Right kidney (tissue), 1 donor: ENCODE results near the gene DNMT3A.
"Not testable (repeated sequence)": the region's sequence is repeated elsewhere in the genome, so short reads cannot be mapped to it uniquely, and the experiment has no call there.

Source experiments
- DNase-seq: peaks from one replicate; pipeline ENCODE4 v3.0.0-alpha.2; 2016

DNMT3A gene

DNA sequence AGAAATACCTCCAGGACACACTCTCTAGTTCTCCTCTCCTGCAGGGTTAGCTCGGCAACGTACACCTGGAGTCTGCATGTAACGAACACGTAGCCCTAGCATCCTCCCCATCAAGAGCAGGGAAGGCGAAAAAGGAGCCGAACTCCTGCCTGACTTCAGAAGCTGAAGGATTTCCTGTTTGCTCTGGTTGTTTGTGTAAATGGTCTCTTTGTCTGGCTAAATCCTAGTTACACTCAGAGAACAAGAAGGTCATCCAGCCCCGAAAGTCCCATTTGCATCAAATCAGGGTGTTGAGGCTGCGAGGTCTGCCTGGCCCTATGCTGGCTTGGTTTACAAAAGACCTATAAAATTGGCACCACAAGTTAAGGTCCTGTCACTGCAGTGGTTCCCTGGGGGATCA lies 107.0 kb downstream of the DNMT3A start:
- no peak for DNase-seq

GRCh38 chr2:25233916-25234605 lies 107.7 kb downstream of the DNMT3A start:
- no peak for DNase-seq

DNA sequence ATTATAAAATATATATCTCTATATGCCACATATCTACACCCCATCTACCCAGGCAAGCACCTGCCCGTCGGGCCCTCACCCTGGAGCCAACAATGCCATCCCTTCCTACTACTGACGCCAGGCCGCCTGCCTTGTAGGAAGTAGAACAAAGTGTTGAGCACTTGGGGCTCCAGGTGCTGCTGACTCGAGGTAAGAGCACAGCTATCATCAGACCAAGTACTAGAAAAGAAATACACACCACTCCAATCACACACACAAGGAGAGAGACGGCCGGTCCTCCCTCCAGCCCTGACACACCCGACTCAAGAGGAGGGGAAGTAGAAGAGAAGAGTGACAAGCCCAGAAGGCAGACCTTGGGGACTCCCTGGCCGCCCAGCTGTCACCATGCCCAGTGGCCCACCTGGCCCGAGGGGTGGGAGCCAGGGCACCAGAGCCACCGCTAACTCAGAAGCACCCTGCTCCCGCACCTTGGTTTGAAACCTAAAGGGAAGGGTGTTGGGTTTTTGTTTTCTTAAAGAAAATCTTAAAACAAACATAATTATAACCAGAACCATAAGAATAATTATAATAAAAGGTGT lies 109.4 kb downstream of the DNMT3A start:
- no peak for DNase-seq

- DNase-seq, result peak; percentile 27
Measured at GRCh38 chr2:25230948-25231311, 110.8 kb downstream of the DNMT3A start.

GRCh38 chr2:25230198-25230947 lies 111.4 kb downstream of the DNMT3A start:
- peak; percentile 23 for DNase-seq

DNA sequence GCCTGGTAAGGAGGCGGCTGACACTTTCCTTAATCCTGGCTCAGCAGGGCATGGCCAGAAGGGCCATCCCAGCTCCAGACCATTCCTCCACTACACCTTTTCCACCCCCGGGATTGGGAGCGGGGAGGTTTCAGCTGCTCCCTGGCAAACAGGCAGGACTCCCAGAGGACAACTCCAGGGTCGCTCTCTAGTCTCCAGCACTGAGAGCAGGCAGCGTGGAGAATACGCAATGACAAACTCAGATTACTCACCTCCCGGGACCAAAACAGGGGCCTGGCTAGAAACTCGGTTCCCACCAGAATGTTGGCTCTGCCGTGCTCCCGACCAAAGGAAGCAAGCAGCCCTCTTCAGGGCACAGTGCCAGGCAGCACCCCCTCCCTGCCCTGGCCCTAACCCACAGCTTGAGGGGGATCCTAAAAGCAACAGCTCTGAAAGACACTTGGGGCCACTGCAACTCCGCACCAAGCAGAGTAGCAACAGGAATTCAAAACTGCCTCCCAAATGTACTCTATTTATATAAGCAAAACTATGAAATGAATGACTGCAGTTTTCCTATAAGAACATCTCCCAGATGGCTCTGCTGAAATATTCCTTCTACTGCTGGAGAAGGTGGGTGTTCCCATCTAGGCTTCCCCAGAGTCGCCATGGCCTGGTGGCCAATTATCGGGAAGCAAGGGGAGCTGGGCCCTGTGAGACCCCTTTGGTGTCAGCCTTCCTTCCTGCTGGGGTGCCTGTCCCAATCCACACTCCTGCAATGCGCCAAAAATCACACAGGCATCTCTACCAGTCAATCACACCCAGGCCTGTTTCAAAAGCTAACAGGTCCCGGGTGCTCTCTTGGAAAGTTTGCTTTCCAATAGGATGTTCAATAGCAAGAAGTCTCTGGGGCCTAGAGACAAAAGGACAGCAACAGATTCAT lies 112.2 kb downstream of the DNMT3A start:
- DNase-seq, result peak; percentile 39

GRCh38 chr2:25228848-25229278 lies 112.9 kb downstream of the DNMT3A start:
- DNase-seq, result peak; percentile 63

GRCh38 chr2:25227576-25227975 lies 114.1 kb downstream of the DNMT3A start:
- DNase-seq, result no peak

DNA sequence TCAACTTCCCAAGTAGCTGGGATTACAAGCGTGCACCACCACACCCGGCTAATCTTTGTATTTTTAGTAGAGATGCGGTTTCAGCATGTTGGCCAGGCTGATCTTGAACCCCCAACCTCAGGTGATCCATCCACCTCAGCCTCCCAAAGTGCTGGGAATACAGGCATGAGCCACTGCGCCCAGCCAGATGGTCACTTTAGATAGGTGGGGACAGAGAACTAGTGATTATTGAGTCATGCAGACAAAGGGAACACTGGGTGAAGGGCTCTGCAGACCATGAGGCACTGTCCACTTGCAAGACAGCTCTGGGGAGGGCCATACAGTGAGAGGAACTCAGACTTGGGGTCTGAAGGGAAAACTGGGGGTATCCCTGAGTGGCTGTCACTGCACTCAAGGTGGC lies 114.9 kb downstream of the DNMT3A start:
- no peak for DNase-seq

- DNase-seq, result no peak
Measured at GRCh38 chr2:25222477-25223121, 119.1 kb downstream of the DNMT3A start.

DNA sequence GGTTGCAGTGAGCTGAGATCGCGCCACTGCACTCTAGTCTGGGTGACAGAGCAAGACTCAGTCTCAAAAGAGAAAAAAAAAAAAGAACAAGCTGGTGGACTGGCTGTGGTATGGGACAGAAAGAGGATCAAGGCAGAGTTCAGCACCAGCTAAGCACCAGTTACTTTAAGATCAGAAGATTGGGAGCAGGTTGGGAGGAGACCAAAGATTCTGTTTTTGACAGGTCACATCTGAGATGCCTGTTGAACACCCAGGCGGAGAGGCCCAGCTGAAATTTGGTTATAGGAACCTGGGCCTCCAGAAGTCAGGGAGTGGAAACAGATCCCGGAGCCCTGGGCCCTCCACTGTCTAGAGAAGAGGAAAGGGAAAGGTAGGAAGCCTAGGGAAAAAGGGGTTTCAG lies 120.1 kb downstream of the DNMT3A start:
- no peak for DNase-seq

GRCh38 chr2:25220313-25220712 lies 121.4 kb downstream of the DNMT3A start:
- no peak for DNase-seq

DNA sequence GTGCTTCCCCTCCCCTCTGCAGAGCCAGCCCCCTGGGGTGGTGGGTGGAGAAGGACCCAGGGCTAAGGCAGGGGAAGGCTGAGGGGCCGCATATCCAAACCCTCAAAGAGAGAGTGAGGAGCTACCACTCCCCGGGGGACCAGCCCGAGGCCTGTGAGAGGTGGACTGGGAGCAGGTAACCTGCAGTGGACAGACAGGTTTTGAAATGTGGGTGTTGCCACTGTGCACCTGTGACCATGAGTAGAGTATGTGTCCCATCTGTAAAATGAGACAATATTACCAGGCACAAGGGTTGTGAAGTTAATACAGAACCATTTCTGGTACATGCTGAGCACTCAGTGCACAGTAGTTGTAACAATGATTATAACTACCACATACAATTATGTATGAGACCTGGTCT lies 122.1 kb downstream of the DNMT3A start:
- no peak for DNase-seq

GRCh38 chr2:25218100-25218499 lies 123.6 kb downstream of the DNMT3A start:
- DNase-seq, result no peak

DNA sequence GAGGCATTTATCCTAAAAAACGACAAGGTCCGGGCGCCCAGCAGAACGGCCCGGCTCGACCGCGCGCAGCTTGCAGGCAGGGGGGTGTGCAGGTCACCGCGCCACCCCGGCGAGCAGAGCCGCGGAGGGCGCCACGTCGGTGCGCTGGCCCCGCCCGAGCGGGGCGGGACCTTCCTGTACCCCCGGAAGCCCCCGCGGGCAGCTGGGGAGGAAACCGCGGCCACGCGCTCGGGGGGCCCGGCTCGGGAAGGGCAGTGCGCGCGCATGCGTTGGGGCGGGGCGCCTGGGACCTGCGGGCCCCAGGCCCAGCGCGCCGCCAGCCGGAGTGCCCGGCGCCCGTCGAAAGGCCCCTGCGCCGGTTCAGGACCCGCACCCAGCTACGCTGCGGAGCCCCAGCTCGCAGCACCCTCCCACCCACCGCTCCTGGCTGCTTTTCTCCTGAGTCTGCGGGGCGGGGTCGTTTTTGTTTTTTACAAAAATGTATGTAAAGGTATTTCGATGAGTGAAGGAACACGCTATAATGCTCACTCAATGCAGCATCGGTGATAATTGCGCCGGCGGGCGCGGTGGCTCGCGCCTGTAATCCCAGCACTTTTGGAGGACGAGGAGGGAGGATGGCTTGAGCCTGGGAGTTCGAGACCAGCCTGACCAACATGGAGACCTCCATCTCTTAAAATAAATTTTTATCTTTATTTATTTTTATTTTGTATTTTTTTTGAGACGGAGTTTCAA lies 125.6 kb downstream of the DNMT3A start:
- DNase-seq, result peak; percentile 83

DNA sequence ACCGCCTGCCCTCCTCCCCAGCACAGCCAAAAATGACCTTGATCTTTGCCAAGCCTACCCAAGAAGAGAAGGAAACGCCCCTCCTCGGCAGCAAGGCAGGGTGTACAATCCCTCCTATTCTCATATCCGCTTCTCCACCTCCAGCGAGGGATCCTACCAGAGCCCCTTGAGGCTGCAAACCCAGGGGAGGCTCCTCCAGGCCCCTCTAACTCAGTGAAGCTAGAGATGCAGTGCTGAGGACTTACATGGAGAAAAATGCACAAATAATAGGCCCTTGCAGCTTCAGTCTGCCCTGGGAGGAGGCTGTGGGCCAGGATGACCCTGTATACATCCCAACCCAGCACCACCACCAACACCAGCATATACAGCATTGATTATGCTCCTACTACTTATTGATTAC lies 126.5 kb downstream of the DNMT3A start:
- DNase-seq, result peak; percentile 39

DNA sequence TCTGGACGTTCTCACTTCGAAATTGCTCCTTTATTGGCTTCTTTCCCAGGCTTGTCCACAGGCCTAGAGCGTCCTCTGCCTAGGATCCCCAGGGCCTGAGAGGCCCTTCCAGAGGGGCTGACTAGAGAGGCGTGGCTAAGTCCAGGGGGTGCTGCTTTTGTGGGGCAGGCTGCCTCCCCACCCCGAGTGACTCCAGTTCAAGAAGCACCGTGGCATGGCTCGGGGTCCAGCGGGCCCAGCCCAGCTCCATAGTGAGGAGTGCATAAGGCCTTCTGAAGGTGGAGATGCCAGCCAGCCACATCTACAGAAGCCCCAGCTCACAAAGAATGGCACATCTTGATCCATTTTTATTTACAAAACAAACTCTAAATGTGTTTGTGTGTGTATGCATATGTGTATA lies 128.5 kb downstream of the DNMT3A start:
- no peak for DNase-seq

GRCh38 chr2:25210923-25211322 lies 130.8 kb downstream of the DNMT3A start:
- not testable (repeated sequence) for DNase-seq

GRCh38 chr2:25207078-25207545 lies 134.6 kb downstream of the DNMT3A start:
- DNase-seq, result no peak

DNA sequence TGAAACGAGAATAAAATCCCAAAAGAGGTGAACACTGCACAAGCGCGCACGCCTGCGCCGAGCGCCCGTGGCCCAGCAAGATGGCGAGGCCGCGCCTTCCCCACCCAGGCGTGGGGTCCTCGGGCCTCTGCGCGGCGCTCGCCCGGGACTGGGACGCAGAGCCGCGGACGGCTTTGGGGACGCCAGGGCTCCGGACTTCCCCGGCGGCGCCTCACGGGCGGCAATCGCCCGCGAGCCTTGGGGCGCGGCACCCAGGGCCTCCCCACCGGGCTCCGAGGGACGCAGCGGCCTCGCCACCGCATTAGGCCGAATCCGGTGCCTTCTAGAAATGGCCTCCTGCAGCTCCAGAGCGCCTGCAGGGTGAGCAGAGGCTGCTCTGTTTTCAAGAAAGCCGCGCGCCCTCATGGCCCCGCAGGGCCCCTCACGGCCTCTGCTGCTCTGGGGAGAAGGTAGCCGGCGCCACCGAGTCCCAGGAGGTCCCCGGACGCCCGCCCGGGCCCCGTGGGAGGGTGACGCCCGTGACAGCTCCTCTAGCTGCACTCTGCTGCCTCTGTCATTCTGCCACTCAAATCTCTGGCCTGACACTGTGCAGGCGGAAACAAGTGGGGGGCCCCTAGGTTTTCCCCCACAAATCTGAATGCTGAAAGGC lies 137.4 kb downstream of the DNMT3A start:
- peak; percentile 88 for DNase-seq

GRCh38 chr2:25202275-25202674 lies 139.4 kb downstream of the DNMT3A start:
- DNase-seq, result no peak
